ENCODE data around the gene DDX27.

Gene DDX27

GRCh38 chr20:49279677-49280462 is 60.7 kb downstream of the DDX27 start:
- DNase-seq (ENCODE audit: extremely low read depth, low read depth), result no peak
- no peak for TF ChIP-seq CTCF (IDR thresholded peaks at IDR 0.05; ENCODE audit: low read depth, low read length)

GRCh38 chr20:49280463-49281058 is 61.3 kb downstream of the DDX27 start:
- DNase-seq (ENCODE audit: extremely low read depth, low read depth), result no peak
- TF ChIP-seq CTCF (IDR thresholded peaks at IDR 0.05; ENCODE audit: low read depth, low read length), result no peak

- no peak for DNase-seq (ENCODE audit: extremely low read depth, low read depth)
- TF ChIP-seq CTCF (IDR thresholded peaks at IDR 0.05; ENCODE audit: low read depth, low read length), result no peak
Observed at GRCh38 chr20:49281059-49281912, 62.1 kb downstream of the DDX27 start.

GRCh38 chr20:49281913-49282467 is 62.8 kb downstream of the DDX27 start:
- no peak for DNase-seq (ENCODE audit: extremely low read depth, low read depth)
- TF ChIP-seq CTCF (IDR thresholded peaks at IDR 0.05; ENCODE audit: low read depth, low read length), result no peak

- no peak for DNase-seq (ENCODE audit: extremely low read depth, low read depth)
- TF ChIP-seq CTCF (IDR thresholded peaks at IDR 0.05; ENCODE audit: low read depth, low read length), result no peak
Observed at GRCh38 chr20:49282584-49283171, 63.5 kb downstream of the DDX27 start.

GRCh38 chr20:49283176-49283702 is 64.0 kb downstream of the DDX27 start:
- no peak for DNase-seq (ENCODE audit: extremely low read depth, low read depth)
- no peak for TF ChIP-seq CTCF (IDR thresholded peaks at IDR 0.05; ENCODE audit: low read depth, low read length)
